Testis (tissue), 2 donors: ENCODE measurements around the gene PRDM1.

Source experiments
- POLR2A ChIP-seq: fragments of 450-650 bp; IDR thresholded peaks from one replicate; pipeline ENCODE4 v1.6.1; 2017; ENCODE audit warnings: antibody characterized with exemption, mild to moderate bottlenecking, moderate library complexity
- TF ChIP-seq, protein P1 (sequence below), 3 experiments: fragments of 450-650 bp in 2 of 3; fragments of 200-600 bp in 1 of 3; sonication (generic) in 1 of 3; IDR thresholded peaks; one replicate each; pipeline ENCODE4 v1.5.1; 2016 to 2019; ENCODE audit warnings: antibody characterized with exemption in 3 of 3, mild to moderate bottlenecking in 2 of 3, moderate library complexity in 1 of 3

DNA sequence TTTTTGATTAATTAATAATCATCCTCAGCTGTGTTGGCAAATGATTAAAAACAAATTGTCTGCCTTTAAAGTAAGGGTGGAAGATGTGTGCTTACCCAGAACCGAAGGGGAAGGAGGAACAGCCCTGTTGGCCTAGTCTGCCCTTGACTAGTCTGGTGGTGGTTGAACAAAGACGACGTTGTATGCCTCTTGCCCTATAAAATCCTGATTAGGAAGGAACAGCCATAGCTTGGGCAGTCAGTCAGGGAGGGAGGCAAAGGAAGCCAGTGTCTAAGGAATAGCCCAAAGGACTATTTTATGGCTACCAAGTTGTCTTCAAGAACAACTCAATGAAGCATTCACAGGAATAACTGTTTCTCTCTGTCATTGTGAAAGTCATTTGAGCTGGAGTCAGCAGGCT is 70.7 kb downstream of the PRDM1 start:
- TF ChIP-seq, protein P1, sequence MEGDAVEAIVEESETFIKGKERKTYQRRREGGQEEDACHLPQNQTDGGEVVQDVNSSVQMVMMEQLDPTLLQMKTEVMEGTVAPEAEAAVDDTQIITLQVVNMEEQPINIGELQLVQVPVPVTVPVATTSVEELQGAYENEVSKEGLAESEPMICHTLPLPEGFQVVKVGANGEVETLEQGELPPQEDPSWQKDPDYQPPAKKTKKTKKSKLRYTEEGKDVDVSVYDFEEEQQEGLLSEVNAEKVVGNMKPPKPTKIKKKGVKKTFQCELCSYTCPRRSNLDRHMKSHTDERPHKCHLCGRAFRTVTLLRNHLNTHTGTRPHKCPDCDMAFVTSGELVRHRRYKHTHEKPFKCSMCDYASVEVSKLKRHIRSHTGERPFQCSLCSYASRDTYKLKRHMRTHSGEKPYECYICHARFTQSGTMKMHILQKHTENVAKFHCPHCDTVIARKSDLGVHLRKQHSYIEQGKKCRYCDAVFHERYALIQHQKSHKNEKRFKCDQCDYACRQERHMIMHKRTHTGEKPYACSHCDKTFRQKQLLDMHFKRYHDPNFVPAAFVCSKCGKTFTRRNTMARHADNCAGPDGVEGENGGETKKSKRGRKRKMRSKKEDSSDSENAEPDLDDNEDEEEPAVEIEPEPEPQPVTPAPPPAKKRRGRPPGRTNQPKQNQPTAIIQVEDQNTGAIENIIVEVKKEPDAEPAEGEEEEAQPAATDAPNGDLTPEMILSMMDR (IDR thresholded peaks at IDR 0.05): no peak
- TF ChIP-seq POLR2A: no peak
